HEK293T (cell line): ENCODE results near the gene BDKRB1.

ENCODE experiments used
- CTCF ChIA-PET: fragments of 350-600 bp; formaldehyde crosslinking; extraction: SDS; loops from one replicate; lab custom pipeline; 2021; ENCODE audit warnings: antibody characterized with exemption, inconsistent platforms; lab: Yijun Ruan, JAX
- POLR2A ChIA-PET: fragments of 350-600 bp; formaldehyde crosslinking; extraction: SDS; loops from one replicate; lab custom pipeline; 2020; ENCODE audit warnings: antibody characterized with exemption, inconsistent platforms; lab: Yijun Ruan, JAX
- DNase-seq: peaks from one replicate; pipeline ENCODE4 v3.0.0; 2012; ENCODE audit warnings: mixed read lengths; ENCODE audit errors: extremely low spot score
- ARNT ChIP-seq: fragments of 450-650 bp; IDR thresholded peaks from 2 replicates; pipeline ENCODE4 v1.6.1; 2017; ENCODE audit warnings: mild to moderate bottlenecking
- BHLHE40 ChIP-seq: fragments of 450-650 bp; IDR thresholded peaks from 2 replicates; pipeline ENCODE4 v1.6.1; 2016; ENCODE audit warnings: mild to moderate bottlenecking, moderate library complexity, borderline replicate concordance
- CTBP1 ChIP-seq: fragments of 450-650 bp; IDR thresholded peaks from 2 replicates; pipeline ENCODE4 v1.6.1; 2016; ENCODE audit warnings: borderline replicate concordance
- ELF4 ChIP-seq: fragments of 450-650 bp; IDR thresholded peaks from 2 replicates; pipeline ENCODE4 v1.6.1; 2017; ENCODE audit warnings: antibody characterized with exemption
- FOXA1 ChIP-seq: fragments of 450-650 bp; IDR thresholded peaks from 2 replicates; pipeline ENCODE4 v1.6.1; 2016; ENCODE audit warnings: mild to moderate bottlenecking
- FOXK2 ChIP-seq: fragments of 450-650 bp; IDR thresholded peaks from 2 replicates; pipeline ENCODE4 v1.6.1; 2016; ENCODE audit warnings: mild to moderate bottlenecking
- FOXM1 ChIP-seq: fragments of 450-650 bp; IDR thresholded peaks from 2 replicates; pipeline ENCODE4 v1.6.1; 2017; ENCODE audit warnings: mild to moderate bottlenecking, borderline replicate concordance
- HDGF ChIP-seq: fragments of 450-650 bp; IDR thresholded peaks from 2 replicates; pipeline ENCODE4 v1.6.1; 2017; ENCODE audit warnings: antibody characterized with exemption, borderline replicate concordance
- L3MBTL2 ChIP-seq: fragments of 450-650 bp; conservative IDR thresholded peaks from 2 replicates; pipeline ENCODE4 v1.6.1; 2016; ENCODE audit warnings: mild to moderate bottlenecking
- LEF1 ChIP-seq: fragments of 450-650 bp; IDR thresholded peaks from 2 replicates; pipeline ENCODE4 v1.6.1; 2017; ENCODE audit warnings: mild to moderate bottlenecking, borderline replicate concordance
- NFRKB ChIP-seq: fragments of 450-650 bp; IDR thresholded peaks from 2 replicates; pipeline ENCODE4 v1.6.1; 2016; ENCODE audit warnings: mild to moderate bottlenecking, moderate library complexity
- PKNOX1 ChIP-seq: fragments of 450-650 bp; IDR thresholded peaks from 2 replicates; pipeline ENCODE4 v1.6.1; 2016
- SP1 ChIP-seq: fragments of 450-650 bp; IDR thresholded peaks from 2 replicates; pipeline ENCODE4 v1.6.1; 2017
- SUZ12 ChIP-seq: fragments of 450-650 bp; IDR thresholded peaks from 2 replicates; pipeline ENCODE4 v1.6.1; 2016; ENCODE audit warnings: mild to moderate bottlenecking
- TARDBP ChIP-seq: fragments of 450-650 bp; IDR thresholded peaks from 2 replicates; pipeline ENCODE4 v1.6.1; 2016
- ZNF384 ChIP-seq: fragments of 450-650 bp; IDR thresholded peaks from 2 replicates; pipeline ENCODE4 v1.6.1; 2016

The BDKRB1 gene

GRCh38 chr14:96249029-96249428, 7.0 kb upstream of the BDKRB1 start:
- POLR2A ChIA-PET, result no interaction called here
- TF ChIP-seq ZNF384 (no peak), BHLHE40 (no peak), ELF4 (no peak), NFRKB (no peak), L3MBTL2 (no peak), FOXM1 (no peak), SUZ12 (no peak), FOXK2 (no peak)
- CTCF ChIA-PET, result interaction anchor here (0.7 kb wide), 1 partner anchor 229 kb away, joined by 3 read pairs; no protein-coding TSS in a partner anchor
- no peak for DNase-seq

GRCh38 chr14:96250485-96250884, 5.5 kb upstream of the BDKRB1 start:
- no peak for TF ChIP-seq HDGF
- no peak for TF ChIP-seq CTBP1
- no peak for TF ChIP-seq LEF1
- no peak for TF ChIP-seq TARDBP
- no peak for TF ChIP-seq PKNOX1
- no peak for TF ChIP-seq NFRKB
- TF ChIP-seq FOXA1, result no peak
- no peak for TF ChIP-seq SUZ12
- no peak for TF ChIP-seq ELF4
- TF ChIP-seq ARNT, result no peak
- no peak for TF ChIP-seq SP1
- no peak for TF ChIP-seq BHLHE40
- no peak for TF ChIP-seq ZNF384
- no peak for TF ChIP-seq FOXK2
- TF ChIP-seq FOXM1, result no peak
- no peak for TF ChIP-seq L3MBTL2
- ChIA-PET POLR2A (no interaction called here), CTCF (no interaction called here)
- no peak for DNase-seq

GRCh38 chr14:96251656-96252155, 4.3 kb upstream of the BDKRB1 start:
- TF ChIP-seq FOXK2, result no peak
- TF ChIP-seq LEF1, result no peak
- no peak for TF ChIP-seq PKNOX1
- TF ChIP-seq BHLHE40, result no peak
- no peak for TF ChIP-seq ZNF384
- no peak for TF ChIP-seq SP1
- no peak for TF ChIP-seq ARNT
- TF ChIP-seq SUZ12, result no peak
- no peak for TF ChIP-seq FOXM1
- ChIA-PET CTCF (no interaction called here), POLR2A (no interaction called here)
- no peak for DNase-seq

- no peak for DNase-seq
- CTCF ChIA-PET, result interaction anchor here (0.6 kb wide), 2 partner anchors 198 to 686 kb away, joined by 4 to 5 read pairs; no protein-coding TSS in a partner anchor
- TF ChIP-seq L3MBTL2 (no peak), CTBP1 (no peak), NFRKB (no peak), HDGF (no peak), ELF4 (no peak), FOXA1 (no peak), LEF1 (no peak), SUZ12 (no peak), FOXM1 (no peak), ZNF384 (no peak), TARDBP (no peak), ARNT (no peak), BHLHE40 (no peak), SP1 (no peak), PKNOX1 (no peak), FOXK2 (no peak)
- POLR2A ChIA-PET, result no interaction called here
These were observed 3.5 kb upstream of the BDKRB1 start for GRCh38 chr14:96252323-96252998.

DNA sequence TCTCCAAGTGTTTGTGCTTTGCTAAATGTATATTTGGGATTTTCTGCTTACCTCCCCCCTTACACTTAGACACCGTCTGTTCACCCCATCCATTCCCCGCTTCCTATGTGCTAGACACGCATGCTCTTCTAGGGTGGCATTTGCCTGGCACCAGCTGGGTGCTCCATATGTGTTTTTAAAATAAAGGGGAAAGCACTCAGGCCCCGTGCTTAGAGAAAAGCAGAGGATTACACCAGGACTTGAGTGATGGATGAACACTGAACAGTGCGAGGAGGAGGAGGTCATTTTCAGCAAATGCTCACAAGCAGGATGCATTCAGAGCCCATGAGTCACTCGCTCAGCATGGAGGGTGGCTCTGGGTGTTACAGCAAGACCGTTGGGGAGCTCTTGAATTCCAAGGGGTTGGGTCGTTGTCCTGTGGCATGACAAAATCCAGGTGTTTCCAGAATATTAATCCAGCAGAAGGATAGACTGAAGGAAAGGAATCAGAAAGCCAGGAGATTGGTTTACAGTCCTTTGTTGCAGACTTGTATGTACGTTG, 2.9 kb upstream of the BDKRB1 start:
- ChIA-PET POLR2A (no interaction called here), CTCF (interaction anchor here (0.6 kb wide), 1 partner anchor 197 kb away, joined by 5 read pairs; no protein-coding TSS in a partner anchor)

More for the DNA sequence above, 2.9 kb upstream of the BDKRB1 start:
- TF ChIP-seq SUZ12, result no peak
- TF ChIP-seq FOXM1, result no peak
- TF ChIP-seq BHLHE40, result no peak
- no peak for TF ChIP-seq ARNT
- TF ChIP-seq TARDBP, result no peak
- TF ChIP-seq ZNF384, result no peak
- no peak for TF ChIP-seq ELF4
- TF ChIP-seq SP1, result no peak
- TF ChIP-seq FOXK2, result no peak
- TF ChIP-seq PKNOX1, result no peak
- no peak for TF ChIP-seq FOXA1
- TF ChIP-seq LEF1, result no peak
- no peak for TF ChIP-seq L3MBTL2
- TF ChIP-seq CTBP1, result no peak
- TF ChIP-seq HDGF, result no peak
- no peak for TF ChIP-seq NFRKB
- no peak for DNase-seq
